ENCODE results near the gene REN. TPM values are rescaled to one million over a fixed set of nuclear protein-coding genes. Genes with fewer than 3 reads are reported as not detected.
A peak's percentile ranks its signal among the peaks of the same experiment; 100 is the strongest.

Gene REN
- total RNA-seq, 1 donor from 2014 or later, result not detected

- no peak overlapping the region for H3K27ac Mint-ChIP-seq (ENCODE audit: unreplicated experiment)
- no peak for TF ChIP-seq CTCF (IDR thresholded peaks at IDR 0.05)
- no peak overlapping the region for H3K4me3 Mint-ChIP-seq (ENCODE audit: unreplicated experiment)
- H3K36me3 Mint-ChIP-seq (ENCODE audit: unreplicated experiment), result no peaks in the 10 kb centered on the region
- H3K27me3 Mint-ChIP-seq (ENCODE audit: unreplicated experiment), result peaks cover 7% of the 10 kb centered on the region
- H3K9me3 Mint-ChIP-seq (ENCODE audit: unreplicated experiment), result no peaks in the 10 kb centered on the region
- H3K4me1 Mint-ChIP-seq (ENCODE audit: unreplicated experiment), result peaks cover 15% of the 10 kb centered on the region
- DNase-seq (ENCODE audit: extremely low spot score, unreplicated experiment), result no peak
These were observed 12.5 kb downstream of the REN start for GRCh38 chr1:204153667-204154066.

- no peak for TF ChIP-seq CTCF (IDR thresholded peaks at IDR 0.05)
- H3K4me1 Mint-ChIP-seq (ENCODE audit: unreplicated experiment), result peaks cover 15% of the 10 kb centered on the region
- H3K9me3 Mint-ChIP-seq (ENCODE audit: unreplicated experiment), result no peaks in the 10 kb centered on the region
- H3K27me3 Mint-ChIP-seq (ENCODE audit: unreplicated experiment), result peaks cover 7% of the 10 kb centered on the region
- H3K4me3 Mint-ChIP-seq (ENCODE audit: unreplicated experiment), result peak overlapping the region; percentile 71
- H3K36me3 Mint-ChIP-seq (ENCODE audit: unreplicated experiment), result no peaks in the 10 kb centered on the region
- no peak overlapping the region for H3K27ac Mint-ChIP-seq (ENCODE audit: unreplicated experiment)
- no peak for DNase-seq (ENCODE audit: extremely low spot score, unreplicated experiment)
These were observed 13.7 kb downstream of the REN start for GRCh38 chr1:204152310-204153044.

GRCh38 chr1:204151552-204152309, 14.4 kb downstream of the REN start, which contains the start of gene ETNK2:
Gene ETNK2 (minus strand): TSS chr1:204152044. CDS start chr1:204151852, 192 bp downstream.
- TF ChIP-seq CTCF (IDR thresholded peaks at IDR 0.05), result no peak
- H3K4me1 Mint-ChIP-seq (ENCODE audit: unreplicated experiment), result peaks cover 15% of the 10 kb centered on the region
- no peak within 1 kb of the TSS for H3K27ac Mint-ChIP-seq (ENCODE audit: unreplicated experiment)
- peaks cover 5% of the 10 kb centered on the region for H3K27me3 Mint-ChIP-seq (ENCODE audit: unreplicated experiment)
- H3K4me3 Mint-ChIP-seq (ENCODE audit: unreplicated experiment), result peak within 1 kb of the TSS; percentile 71
- no peaks in the 10 kb centered on the region for H3K36me3 Mint-ChIP-seq (ENCODE audit: unreplicated experiment)
- peak; percentile 90 for DNase-seq (ENCODE audit: extremely low spot score, unreplicated experiment)
- H3K9me3 Mint-ChIP-seq (ENCODE audit: unreplicated experiment), result no peaks in the 10 kb centered on the region

GRCh38 chr1:204150702-204151551, 15.2 kb downstream of the REN start:
- Mint-ChIP-seq H3K4me1 (ENCODE audit: unreplicated experiment) (peaks cover 15% of the 10 kb centered on the region), H3K36me3 (ENCODE audit: unreplicated experiment) (no peaks in the 10 kb centered on the region), H3K9me3 (ENCODE audit: unreplicated experiment) (no peaks in the 10 kb centered on the region), H3K27me3 (ENCODE audit: unreplicated experiment) (no peaks in the 10 kb centered on the region), H3K27ac (ENCODE audit: unreplicated experiment) (peak overlapping the region; percentile 44), H3K4me3 (ENCODE audit: unreplicated experiment) (peak overlapping the region; percentile 67)
- DNase-seq (ENCODE audit: extremely low spot score, unreplicated experiment), result no peak
- no peak for TF ChIP-seq CTCF (IDR thresholded peaks at IDR 0.05)
